Hepatocyte (in vitro differentiated cells): ENCODE data around the gene IQCH.

Experiments
- CTCF ChIP-seq: fragments of 200-600 bp; sonication (generic); IDR thresholded peaks from 2 replicates; pipeline ENCODE4 v1.5.1; 2016; ENCODE audit warnings: antibody characterized with exemption, mild to moderate bottlenecking; ENCODE audit not compliant: poor library complexity
- EZH2 ChIP-seq: fragments of 200-600 bp; sonication (generic); IDR thresholded peaks from 2 replicates; pipeline ENCODE4 v1.6.1; 2016; ENCODE audit warnings: antibody characterized with exemption, mild to moderate bottlenecking, borderline replicate concordance

- no peak for TF ChIP-seq CTCF
- no peak for TF ChIP-seq EZH2
These were observed 247.4 kb downstream of the IQCH start for GRCh38 chr15:67501836-67502461.
